ENCODE measurements around the gene RPS28. TPM values are rescaled to one million over a fixed set of nuclear protein-coding genes. Genes with fewer than 3 reads are reported as not detected.

RPS28 gene
- total RNA-seq, 2 experiments from 2014 or later: 1,636 to 2,253 TPM

GRCh38 chr19:8307400-8307964, 13.8 kb upstream of the RPS28 start:
- BruUV-seq (replicated peaks): no TSS peak
- H3K9me2 ChIP-seq (ENCODE audit: insufficient read depth, low read length): no peaks in the 10 kb centered on the region
- peak; percentile 37 for DNase-seq (ENCODE audit: low spot score)

DNA sequence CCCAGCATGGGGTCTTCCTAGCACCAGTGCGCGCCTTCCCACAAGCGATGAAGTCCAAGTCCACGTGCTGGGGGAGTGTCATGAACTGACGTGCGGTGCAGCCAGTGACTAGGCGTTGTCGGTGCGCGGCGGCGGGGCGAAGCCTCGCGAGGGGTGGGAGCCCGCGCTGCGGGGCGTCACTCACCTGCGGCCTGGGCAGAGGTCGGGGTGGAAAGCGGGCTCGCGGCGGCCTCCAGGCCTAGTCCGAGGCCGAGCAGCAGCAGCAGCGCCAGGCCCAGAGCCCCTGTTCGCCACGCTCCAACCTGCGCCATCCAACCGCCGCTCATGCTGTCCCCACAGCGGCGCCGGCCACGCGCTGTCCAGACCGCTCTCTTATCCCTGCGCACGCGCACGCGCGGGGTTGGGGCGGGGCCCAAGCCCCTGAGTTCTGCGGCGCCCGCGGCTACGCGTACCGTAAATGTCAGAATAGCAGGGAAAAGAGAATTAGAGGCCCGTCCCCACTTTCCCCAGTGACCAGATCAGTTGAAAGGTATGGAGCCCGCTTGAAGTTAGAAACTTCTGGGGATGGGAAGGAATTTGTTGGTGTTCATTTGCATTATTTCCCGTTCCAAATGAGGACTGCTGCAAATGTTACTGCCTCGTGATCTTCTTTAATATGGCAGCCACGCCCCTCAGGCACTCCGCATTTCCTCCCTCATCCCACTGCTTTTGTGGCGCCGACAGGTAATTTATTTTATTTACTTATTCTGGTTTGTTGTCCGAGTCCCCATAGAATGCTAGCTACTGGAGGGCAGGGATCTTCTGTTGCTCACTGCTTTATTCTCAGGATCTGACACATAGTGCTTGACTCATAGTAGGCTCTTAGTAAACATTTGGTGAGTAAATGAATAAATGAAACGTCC, 13.1 kb upstream of the RPS28 start, which contains the start of gene CD320:
CD320 (minus strand) TSS at position 394 of the 902 bp plus-strand sequence; CDS start at position 326, 68 bp downstream.
- peak within 1 kb of the TSS; percentile 11; the same call in 1 of the 2 replicates for H2AFZ ChIP-seq (ENCODE audit: low read length)

More at GRCh38 chr19:8307400-8307964, 13.8 kb upstream of the RPS28 start:
- peaks cover 62% of the 10 kb centered on the region for H3K36me3 ChIP-seq (ENCODE audit: insufficient read depth, low read length)
- peaks cover 19% of the 10 kb centered on the region for H3K4me1 ChIP-seq (ENCODE audit: insufficient read depth, low read length, poor library complexity, severe bottlenecking)
- peak overlapping the region; percentile 88 for H3K4me2 ChIP-seq (ENCODE audit: low read length)
- intact Hi-C loops (cut with micrococcal nuclease; ENCODE audit: unreplicated experiment): no loop called here
- H3K27ac ChIP-seq (ENCODE audit: low read depth, low read length, poor library complexity, severe bottlenecking): peak overlapping the region; percentile 56
- ChIA-PET POLR2A (interaction anchor here (0.7 kb wide), 2 partner anchors 75 to 536 kb away, joined by 3 read pairs; no protein-coding TSS in a partner anchor), CTCF (ENCODE audit: unreplicated experiment) (no interaction called here)
- H3K4me3 ChIP-seq (ENCODE audit: low read depth, low read length, poor library complexity, severe bottlenecking): peak overlapping the region; percentile 77
- H3K9me3 ChIP-seq (ENCODE audit: low read length): no peaks in the 10 kb centered on the region
- H4K20me1 ChIP-seq (ENCODE audit: insufficient read depth, low read length): no peaks in the 10 kb centered on the region
- H3K79me2 ChIP-seq (ENCODE audit: insufficient read depth, low read depth, low read length): peaks cover 22% of the 10 kb centered on the region; the same call in 1 of the 2 replicates
- TF ChIP-seq EZH2phosphoT487 (IDR thresholded peaks at IDR 0.05; ENCODE audit: borderline replicate concordance, low read depth, low read length): no peak
- TF ChIP-seq, protein P1, sequence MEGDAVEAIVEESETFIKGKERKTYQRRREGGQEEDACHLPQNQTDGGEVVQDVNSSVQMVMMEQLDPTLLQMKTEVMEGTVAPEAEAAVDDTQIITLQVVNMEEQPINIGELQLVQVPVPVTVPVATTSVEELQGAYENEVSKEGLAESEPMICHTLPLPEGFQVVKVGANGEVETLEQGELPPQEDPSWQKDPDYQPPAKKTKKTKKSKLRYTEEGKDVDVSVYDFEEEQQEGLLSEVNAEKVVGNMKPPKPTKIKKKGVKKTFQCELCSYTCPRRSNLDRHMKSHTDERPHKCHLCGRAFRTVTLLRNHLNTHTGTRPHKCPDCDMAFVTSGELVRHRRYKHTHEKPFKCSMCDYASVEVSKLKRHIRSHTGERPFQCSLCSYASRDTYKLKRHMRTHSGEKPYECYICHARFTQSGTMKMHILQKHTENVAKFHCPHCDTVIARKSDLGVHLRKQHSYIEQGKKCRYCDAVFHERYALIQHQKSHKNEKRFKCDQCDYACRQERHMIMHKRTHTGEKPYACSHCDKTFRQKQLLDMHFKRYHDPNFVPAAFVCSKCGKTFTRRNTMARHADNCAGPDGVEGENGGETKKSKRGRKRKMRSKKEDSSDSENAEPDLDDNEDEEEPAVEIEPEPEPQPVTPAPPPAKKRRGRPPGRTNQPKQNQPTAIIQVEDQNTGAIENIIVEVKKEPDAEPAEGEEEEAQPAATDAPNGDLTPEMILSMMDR (conservative IDR thresholded peaks at IDR 0.05; ENCODE audit: low read length): peak; percentile 34; the same call in 1 of the 2 replicates
- H2AFZ ChIP-seq (ENCODE audit: low read length): peak overlapping the region; percentile 11; the same call in 1 of the 2 replicates

More for the DNA sequence above, 13.1 kb upstream of the RPS28 start, which contains the start of gene CD320:
- H4K20me1 ChIP-seq (ENCODE audit: insufficient read depth, low read length): no peaks in the 10 kb centered on the region
- H3K9me2 ChIP-seq (ENCODE audit: insufficient read depth, low read length): no peaks in the 10 kb centered on the region
- peaks cover 19% of the 10 kb centered on the region for H3K4me1 ChIP-seq (ENCODE audit: insufficient read depth, low read length, poor library complexity, severe bottlenecking)
- peaks cover 62% of the 10 kb centered on the region for H3K36me3 ChIP-seq (ENCODE audit: insufficient read depth, low read length)
- DNase-seq (ENCODE audit: low spot score): peak; percentile 90
- peak within 1 kb of the TSS; percentile 77 for H3K4me3 ChIP-seq (ENCODE audit: low read depth, low read length, poor library complexity, severe bottlenecking)
- intact Hi-C loops (cut with micrococcal nuclease; ENCODE audit: unreplicated experiment): no loop called here
- peak within 1 kb of the TSS; percentile 88 for H3K4me2 ChIP-seq (ENCODE audit: low read length)
- no TSS peak for BruUV-seq (replicated peaks)
- peaks cover 22% of the 10 kb centered on the region; the same call in 1 of the 2 replicates for H3K79me2 ChIP-seq (ENCODE audit: insufficient read depth, low read depth, low read length)
- TF ChIP-seq EZH2phosphoT487 (IDR thresholded peaks at IDR 0.05; ENCODE audit: borderline replicate concordance, low read depth, low read length): no peak
- TF ChIP-seq, protein P1 (conservative IDR thresholded peaks at IDR 0.05; ENCODE audit: low read length): no peak
- ChIA-PET CTCF (ENCODE audit: unreplicated experiment) (no interaction called here), POLR2A (no interaction called here)
- H3K27ac ChIP-seq (ENCODE audit: low read depth, low read length, poor library complexity, severe bottlenecking): peak within 1 kb of the TSS; percentile 56
- H3K9me3 ChIP-seq (ENCODE audit: low read length): no peaks in the 10 kb centered on the region
